Stimulated activated naive CD8-positive, alpha-beta T cell treated with anti-CD3 and anti-CD28 coated beads, Interleukin-15, amount 100 ng/mL, for 72 hours (primary cell): Measurements from ENCODE around the gene CYB561D1.

Experiments
- ATAC-seq: fragments of 150-1000 bp; cut with Tn5 transposase; 2 replicates; pipeline ENCODE4 v1.10.0; 2021; ENCODE audit warnings: mild to moderate bottlenecking, moderate library complexity
- DNase-seq, 2 donors: peaks; one replicate each; pipeline ENCODE4 v3.0.0; 2021 to 2022
- H3K27ac Mint-ChIP-seq, 2 donors: one replicate each; pipeline ENCODE4 v1.8.0; 2022; ENCODE audit warnings: mild to moderate bottlenecking in 2 of 2, mixed read lengths in 2 of 2, moderate library complexity in 2 of 2
- H3K27me3 Mint-ChIP-seq: one replicate; pipeline ENCODE4 v1.8.0; 2022; ENCODE audit warnings: mixed read lengths
- H3K4me1 Mint-ChIP-seq: one replicate; pipeline ENCODE4 v1.8.0; 2022; ENCODE audit warnings: mild to moderate bottlenecking, mixed read lengths
- H3K4me3 Mint-ChIP-seq, 2 donors: one replicate each; pipeline ENCODE4 v1.8.0; 2022; ENCODE audit warnings: mild to moderate bottlenecking in 2 of 2, mixed read lengths in 2 of 2, moderate library complexity in 1 of 2
- H3K9me3 Mint-ChIP-seq, 2 donors: one replicate each; pipeline ENCODE4 v1.8.0; 2022; ENCODE audit warnings: mixed read lengths in 2 of 2

CYB561D1 gene

DNA sequence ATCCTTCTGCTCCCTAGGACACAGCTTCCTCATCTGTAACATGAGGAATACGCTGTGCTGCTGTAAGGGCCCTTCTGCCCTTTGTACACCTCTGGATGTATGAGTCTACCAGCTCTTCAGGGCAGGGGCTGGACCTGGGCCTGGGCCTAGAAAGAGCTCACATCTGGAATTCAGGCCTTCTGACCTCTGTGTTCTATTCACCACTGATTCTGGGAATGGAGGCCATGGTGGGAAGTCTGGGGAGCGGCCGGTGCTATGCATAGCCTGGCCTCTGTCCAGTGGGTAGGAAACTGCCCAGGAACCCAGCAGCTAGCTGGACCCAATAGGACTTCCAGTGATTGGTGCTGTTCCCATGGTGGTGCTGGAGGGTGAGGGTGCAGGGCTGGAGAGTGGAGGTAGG lies 34.8 kb downstream of the CYB561D1 start:
- Mint-ChIP-seq H3K27ac (no peak overlapping the region), H3K4me3 (no peak overlapping the region), H3K27me3 (no peaks in the 10 kb centered on the region), H3K4me1 (peaks cover 30% of the 10 kb centered on the region), H3K9me3 (no peaks in the 10 kb centered on the region)
- DNase-seq (no peak), ATAC-seq (no peak)

DNA sequence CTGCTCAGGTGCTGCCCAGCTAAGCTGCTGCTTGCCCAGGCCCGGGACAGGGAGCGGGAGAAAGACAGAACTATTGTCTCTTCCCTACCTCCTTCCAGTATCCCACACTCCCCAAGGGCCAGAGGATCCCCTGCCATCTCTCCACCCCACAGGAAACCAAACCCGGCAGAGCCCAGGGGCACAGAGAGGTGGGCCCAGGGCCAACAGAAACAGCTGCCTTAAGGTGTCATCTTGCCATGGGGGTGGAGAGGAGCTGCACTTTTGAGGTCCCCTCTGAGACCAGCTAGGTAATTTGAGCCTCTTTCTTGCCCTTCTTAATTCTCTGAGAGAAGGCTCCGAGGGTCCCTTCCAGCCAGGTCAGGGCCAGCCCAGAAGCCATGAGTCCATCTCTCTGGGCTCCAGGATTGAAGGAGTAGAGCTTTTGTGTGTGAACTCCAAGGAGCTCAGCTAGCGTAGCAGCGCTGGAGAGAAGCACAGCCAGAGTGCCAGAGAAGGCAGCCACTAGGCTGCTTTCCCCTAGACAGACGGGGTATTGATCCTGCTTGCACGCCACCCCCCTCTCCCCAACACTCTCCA lies 36.1 kb downstream of the CYB561D1 start:
- Mint-ChIP-seq H3K27me3 (no peaks in the 10 kb centered on the region), H3K27ac (no peak overlapping the region), H3K9me3 (no peaks in the 10 kb centered on the region), H3K4me3 (no peak overlapping the region), H3K4me1 (peaks cover 30% of the 10 kb centered on the region)
- ATAC-seq (no peak), DNase-seq (no peak)

DNA sequence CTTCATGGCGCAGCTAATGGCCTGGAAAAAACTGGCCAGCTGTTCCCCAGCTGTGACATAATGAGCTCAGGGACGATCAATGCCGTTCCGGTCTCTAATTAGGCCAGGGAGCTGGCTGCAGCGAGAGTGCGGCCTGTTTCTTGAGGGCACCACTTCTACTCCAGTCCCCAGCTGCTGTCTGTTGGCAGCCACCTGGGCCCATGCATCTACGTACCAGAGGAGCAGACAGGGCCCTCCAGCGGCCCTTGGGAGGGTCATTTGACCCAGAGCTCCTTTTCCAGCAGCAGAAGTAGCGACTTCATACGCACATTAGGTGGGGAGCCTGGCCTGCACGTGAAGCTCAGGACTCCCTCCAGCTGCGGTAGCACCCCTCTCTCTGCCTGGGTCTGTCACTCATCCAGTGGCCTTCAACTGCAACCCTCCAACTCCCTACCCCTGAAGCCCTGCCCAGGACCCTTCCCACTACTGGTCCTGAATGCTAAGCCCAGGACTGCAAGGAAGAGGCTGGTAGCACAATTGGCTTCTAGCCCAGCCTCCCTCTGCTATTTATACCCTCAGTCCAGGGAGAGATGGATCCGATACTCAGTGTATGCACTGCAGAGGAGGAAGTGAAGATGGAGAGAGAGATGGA lies 36.7 kb downstream of the CYB561D1 start:
- Mint-ChIP-seq H3K9me3 (no peaks in the 10 kb centered on the region), H3K27ac (peak overlapping the region; percentile 51 to 87)
- no peak for ATAC-seq

DNA sequence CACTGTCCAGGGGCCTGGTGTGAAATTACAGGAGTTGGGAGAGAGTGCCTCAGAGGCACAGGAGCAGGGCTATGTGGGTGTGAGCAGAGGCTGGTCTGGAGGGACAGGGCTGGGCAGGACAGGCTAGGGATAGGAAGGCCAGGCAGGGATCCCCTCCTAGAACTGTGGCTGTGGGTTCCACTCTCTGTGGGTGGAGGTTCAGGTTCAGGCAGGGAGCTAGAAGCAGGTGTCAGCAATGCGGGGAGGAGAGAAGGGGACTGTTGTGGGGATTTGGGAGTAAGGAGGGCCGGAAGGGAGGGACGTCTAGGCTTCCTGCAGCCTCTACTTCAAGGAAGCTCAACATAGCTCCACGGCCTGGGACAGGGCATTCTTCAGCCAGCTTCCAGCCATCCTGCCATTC lies 37.5 kb downstream of the CYB561D1 start:
- DNase-seq = no peak
- no peaks in the 10 kb centered on the region for H3K9me3 Mint-ChIP-seq
- no peak for ATAC-seq
- H3K4me1 Mint-ChIP-seq = peaks cover 30% of the 10 kb centered on the region
- H3K27ac Mint-ChIP-seq = peak overlapping the region; percentile 51 to 87
- peak overlapping the region; percentile 2 to 31 for H3K4me3 Mint-ChIP-seq
- H3K27me3 Mint-ChIP-seq = no peaks in the 10 kb centered on the region

More for the DNA sequence above, 36.7 kb downstream of the CYB561D1 start:
- Mint-ChIP-seq H3K4me3 (peak overlapping the region in 1 of 2 donors; percentile 31), H3K27me3 (no peaks in the 10 kb centered on the region), H3K4me1 (peaks cover 30% of the 10 kb centered on the region)
- no peak for DNase-seq

DNA sequence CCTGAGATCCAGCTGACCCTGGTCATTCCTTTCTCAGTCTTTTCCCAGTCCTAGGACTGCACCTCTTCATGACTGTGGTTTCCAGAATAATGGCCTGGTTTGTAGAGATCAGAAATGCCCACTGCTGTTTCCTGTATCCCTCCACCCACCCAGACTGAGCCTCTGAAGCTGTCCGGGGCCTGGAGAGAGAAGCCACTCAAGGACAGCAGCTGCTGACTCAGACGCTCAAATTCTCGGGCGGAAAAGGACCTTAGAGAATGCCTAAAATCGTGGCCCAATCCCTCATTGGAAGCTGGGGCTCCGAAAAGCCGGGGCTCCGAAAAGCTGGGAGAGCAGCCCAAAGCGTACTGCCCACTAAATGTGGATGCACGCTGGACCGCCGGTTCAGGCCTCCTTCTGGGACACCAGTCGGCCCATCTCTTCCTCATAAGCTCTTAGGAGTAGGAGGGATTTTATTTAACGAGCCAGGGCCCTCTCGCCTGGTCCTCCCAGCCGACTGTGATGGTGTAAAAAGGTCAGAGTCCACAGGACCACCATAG lies 38.0 kb downstream of the CYB561D1 start:
- peak overlapping the region in 1 of 2 donors; percentile 76 for H3K27ac Mint-ChIP-seq
- H3K4me3 Mint-ChIP-seq = peak overlapping the region; percentile 73 to 77
- H3K9me3 Mint-ChIP-seq = no peaks in the 10 kb centered on the region
- peaks cover 30% of the 10 kb centered on the region for H3K4me1 Mint-ChIP-seq
- ATAC-seq = no peak
- DNase-seq = no peak
- H3K27me3 Mint-ChIP-seq = no peaks in the 10 kb centered on the region

DNA sequence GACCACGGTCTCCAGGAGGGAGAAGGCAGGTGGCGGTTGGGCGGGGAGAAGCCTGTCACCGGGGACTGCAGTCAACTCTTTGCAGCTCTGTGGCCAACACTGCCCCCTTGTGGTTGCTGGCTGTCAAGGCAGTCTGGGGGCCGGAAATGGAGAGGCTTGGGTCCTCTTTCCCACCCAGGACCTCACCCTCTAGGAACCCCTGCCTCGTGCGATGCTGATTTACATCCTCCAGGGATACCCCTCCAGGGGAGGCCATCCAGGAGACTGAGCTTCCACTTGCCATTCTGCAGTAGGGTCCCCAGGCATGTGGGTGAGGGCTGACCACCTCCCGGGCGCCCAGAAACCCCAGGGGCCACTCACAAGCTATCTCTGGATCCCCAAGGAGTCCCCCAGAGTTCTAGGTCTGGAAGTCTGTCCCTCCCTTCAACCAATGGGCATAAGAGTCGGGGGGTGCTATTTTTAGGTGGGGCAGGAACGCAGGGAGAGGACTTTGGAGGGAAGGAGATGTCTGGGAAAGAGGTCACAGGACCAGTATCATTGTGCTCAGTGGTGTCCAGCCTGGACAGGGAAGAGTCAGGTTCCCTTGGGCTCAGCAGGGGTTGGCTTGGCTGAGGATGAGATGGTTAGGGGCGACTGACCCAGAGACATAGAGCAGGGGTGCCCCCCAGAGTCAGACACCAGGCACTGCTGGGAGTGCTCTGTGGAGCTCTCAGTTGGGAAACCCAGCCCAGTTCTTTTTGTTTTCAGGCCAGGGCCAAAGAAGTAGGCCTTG lies 38.7 kb downstream of the CYB561D1 start:
- Mint-ChIP-seq H3K27ac (peak overlapping the region; percentile 76 to 93), H3K4me3 (peak overlapping the region; percentile 73 to 77), H3K27me3 (no peaks in the 10 kb centered on the region), H3K4me1 (peaks cover 30% of the 10 kb centered on the region), H3K9me3 (no peaks in the 10 kb centered on the region)
- DNase-seq = peak; percentile 91 to 92
- ATAC-seq = peak; percentile 94

DNA sequence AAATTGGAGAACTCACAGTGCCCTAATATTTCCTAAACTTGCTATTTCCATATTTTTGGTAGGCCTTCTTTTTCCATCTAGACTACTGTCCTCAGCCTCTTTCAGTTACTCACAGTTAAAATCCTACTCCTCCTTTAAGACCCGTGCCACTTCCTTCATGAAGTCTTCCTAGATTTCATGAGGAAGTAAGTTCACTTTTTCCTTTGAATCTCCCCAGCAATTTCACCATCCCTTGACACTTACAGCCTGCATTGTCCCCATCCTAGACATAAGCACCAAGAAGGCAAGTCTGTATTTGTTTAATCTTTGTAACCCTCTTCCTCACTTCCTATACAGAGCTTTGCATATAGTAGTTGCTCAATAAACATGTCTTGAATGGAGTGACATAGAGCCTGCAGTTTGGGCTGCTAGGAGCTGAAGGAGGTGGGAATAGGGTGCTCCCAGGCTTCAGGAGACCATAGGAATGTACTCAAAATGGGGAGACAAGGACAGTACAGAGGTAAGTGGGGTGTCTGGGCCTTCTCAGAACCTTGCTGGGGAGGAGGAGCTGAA lies 40.5 kb downstream of the CYB561D1 start:
- no peak for ATAC-seq
- Mint-ChIP-seq H3K4me3 (no peak overlapping the region), H3K4me1 (peaks cover 30% of the 10 kb centered on the region), H3K27me3 (no peaks in the 10 kb centered on the region), H3K9me3 (no peaks in the 10 kb centered on the region), H3K27ac (no peak overlapping the region)
- no peak for DNase-seq

DNA sequence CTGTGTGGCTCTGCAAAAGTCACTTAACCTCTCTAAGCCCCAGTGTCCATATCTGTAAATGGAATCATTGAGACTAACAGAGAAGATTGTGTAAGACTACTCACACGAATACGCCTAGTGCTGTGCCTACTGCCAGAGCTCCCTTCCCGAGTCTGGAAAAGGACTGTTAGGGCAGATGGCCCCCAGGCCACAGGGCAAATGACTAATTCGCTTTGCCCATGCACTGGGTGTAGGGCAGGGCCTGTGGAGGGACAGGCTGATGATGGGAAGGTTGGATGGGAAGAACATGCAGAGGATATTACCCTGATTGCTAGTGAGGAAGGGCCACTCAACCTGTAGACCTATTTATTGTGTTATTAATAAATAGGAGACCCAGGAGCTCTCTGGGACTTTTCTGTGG lies 41.6 kb downstream of the CYB561D1 start:
- Mint-ChIP-seq H3K27me3 (no peaks in the 10 kb centered on the region), H3K4me3 (no peak overlapping the region), H3K27ac (no peak overlapping the region), H3K9me3 (no peaks in the 10 kb centered on the region), H3K4me1 (peaks cover 25% of the 10 kb centered on the region)
- no peak for DNase-seq
- ATAC-seq = no peak

DNA sequence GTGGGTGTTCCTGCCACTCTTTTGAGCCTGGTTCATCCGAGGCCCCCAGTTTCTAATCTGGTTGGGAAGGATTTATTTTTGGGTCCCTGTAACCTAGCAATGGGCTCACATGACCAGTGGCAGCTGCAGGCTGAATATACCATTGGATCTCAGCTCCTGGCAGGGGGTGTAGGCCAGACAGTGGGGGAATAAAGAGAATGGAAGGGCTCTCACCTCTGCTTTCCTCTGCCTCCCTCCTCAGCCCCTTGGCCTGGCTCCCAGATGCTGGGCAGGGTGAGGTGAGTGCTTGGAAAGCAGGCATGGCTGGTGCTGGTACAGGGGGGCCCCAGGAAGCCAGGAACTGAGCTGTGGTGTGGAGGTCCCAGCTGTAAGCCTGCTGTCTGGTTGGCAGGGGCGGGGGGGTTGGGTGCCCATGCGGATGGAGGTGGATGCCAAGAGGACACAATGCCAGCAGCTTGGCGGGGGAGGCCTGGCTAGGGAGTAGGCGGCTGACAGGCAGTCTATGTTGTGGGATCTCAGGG lies 42.1 kb downstream of the CYB561D1 start:
- no peak for DNase-seq
- no peak overlapping the region for H3K4me3 Mint-ChIP-seq

DNA sequence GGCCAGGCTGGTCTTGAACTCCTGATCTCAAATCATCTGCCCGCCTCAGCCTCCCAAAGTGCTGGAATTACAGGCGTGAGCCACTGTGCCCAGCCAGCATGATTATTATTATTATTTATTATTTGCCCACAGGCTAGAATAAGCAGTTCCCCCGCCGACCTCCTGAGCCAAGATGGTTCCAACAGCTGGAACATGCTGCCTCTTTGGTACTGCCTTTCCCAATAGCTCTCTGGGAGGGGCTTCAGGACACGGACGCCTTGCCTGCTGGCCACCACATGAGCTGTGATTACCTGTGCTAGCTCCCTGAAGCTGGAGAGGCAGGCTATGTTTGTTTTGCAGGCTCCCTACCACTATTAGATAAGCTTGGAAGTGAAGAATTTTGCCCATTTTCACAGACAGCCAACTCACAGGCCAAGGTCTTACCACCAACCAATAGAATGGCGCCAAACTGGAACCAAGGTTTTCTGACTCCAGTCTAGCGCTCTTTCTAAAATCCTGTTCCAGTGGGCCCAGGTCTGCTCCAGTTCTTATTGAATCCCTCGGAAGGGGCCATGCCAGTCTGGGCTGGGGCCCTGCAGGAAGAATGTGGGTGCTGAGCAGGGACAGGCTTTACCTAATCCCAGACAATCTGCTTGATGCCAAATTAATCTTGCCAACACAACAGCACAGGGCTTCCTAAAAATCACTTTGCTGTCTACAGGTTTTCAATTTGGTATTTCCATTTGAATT lies 43.7 kb downstream of the CYB561D1 start:
- DNase-seq = no peak
- Mint-ChIP-seq H3K27me3 (no peaks in the 10 kb centered on the region), H3K4me1 (peaks cover 4% of the 10 kb centered on the region), H3K9me3 (no peaks in the 10 kb centered on the region), H3K4me3 (no peak overlapping the region), H3K27ac (no peak overlapping the region)
- no peak for ATAC-seq

More for the DNA sequence above, 42.1 kb downstream of the CYB561D1 start:
- ATAC-seq = no peak
- Mint-ChIP-seq H3K27ac (peak overlapping the region in 1 of 2 donors; percentile 64), H3K27me3 (no peaks in the 10 kb centered on the region), H3K4me1 (peaks cover 19% of the 10 kb centered on the region), H3K9me3 (no peaks in the 10 kb centered on the region)

DNA sequence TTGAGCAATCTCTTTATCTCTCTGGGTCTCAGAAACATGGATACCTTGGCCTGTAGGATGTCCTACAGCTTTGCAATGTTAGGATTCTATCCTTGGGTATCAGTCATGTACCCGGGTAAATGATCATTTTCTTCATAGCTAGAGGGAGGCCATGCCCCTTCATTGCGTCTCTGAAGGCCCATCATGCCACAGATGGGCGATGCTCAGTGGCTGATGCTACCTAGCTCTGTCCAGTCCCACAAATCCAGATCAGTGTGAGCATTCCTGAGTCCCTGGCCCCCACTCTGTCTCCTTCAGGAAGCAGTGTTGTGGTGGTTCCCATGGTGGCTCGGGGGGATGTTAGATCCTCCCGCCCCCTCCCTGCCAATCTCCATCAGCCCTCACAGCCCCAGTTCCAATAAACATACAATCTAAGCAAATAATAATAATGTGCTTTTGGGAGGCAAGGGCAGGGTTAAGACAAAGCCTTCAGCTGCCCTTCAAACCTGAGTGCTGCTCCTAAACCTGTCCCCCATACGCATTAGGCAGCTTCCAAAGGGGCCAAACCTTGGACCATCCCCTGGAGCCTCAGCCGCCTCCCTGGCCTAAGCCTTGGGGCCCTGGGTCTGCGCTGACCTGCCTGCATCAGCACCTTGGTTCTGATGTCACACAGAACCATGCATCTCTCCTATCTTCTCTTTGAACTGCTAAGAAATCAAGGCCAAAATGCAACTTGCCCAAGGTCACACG lies 45.1 kb downstream of the CYB561D1 start:
- ATAC-seq (no peak), DNase-seq (no peak)
- no peaks in the 10 kb centered on the region for H3K4me1 Mint-ChIP-seq
- H3K27ac Mint-ChIP-seq = peak overlapping the region in 1 of 2 donors; percentile 36
- H3K27me3 Mint-ChIP-seq = no peaks in the 10 kb centered on the region
- H3K4me3 Mint-ChIP-seq = no peak overlapping the region
- no peaks in the 10 kb centered on the region for H3K9me3 Mint-ChIP-seq

DNA sequence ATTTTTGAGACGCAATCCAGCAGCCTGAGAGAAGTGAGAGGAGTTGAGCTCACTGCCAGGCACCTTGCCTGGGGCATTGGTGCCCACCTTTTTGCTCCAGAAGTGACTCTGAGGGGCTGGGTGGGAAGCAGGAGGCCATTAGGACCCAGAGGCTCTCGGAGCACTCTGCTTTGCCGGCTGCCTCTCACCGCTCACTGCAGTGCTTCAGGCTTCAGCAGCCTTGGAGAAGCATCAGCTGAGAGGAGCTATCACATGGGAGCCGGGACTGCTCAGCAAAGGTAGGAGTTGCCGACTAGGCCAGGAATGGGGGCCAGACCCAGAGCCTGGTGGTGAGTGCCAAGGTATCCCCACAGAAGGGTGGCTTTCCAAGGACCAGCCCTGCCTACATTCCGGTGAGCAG lies 45.8 kb downstream of the CYB561D1 start, which contains the start of gene GPR61:
Gene GPR61 (plus strand): TSS at position 197 of the 400 bp plus-strand sequence. CDS start 3,151 bp downstream, outside the sequence.
- ATAC-seq = no peak
- H3K27me3 Mint-ChIP-seq = no peaks in the 10 kb centered on the region

DNA sequence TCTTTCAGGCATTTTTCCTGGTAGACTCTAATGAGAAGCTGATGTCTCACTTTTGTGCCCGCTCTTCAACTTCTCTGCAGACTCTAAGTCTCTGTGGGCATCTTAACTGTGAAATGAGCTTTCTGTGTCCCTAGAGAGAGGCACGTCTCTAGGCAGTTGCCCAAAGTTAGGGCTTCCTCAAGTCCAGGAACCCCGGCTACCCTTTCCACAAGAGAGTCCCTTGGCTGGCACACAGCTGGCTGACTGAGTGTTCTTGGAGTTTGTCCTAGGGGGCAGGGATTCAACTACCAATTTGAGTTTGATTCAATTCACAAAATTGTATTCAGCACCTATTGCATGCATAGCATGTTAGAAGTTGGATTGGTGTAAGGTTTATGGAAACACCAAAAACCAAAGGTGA lies 47.2 kb downstream of the CYB561D1 start:
- Mint-ChIP-seq H3K9me3 (no peaks in the 10 kb centered on the region), H3K4me3 (no peak overlapping the region), H3K27ac (no peak overlapping the region), H3K27me3 (no peaks in the 10 kb centered on the region), H3K4me1 (peaks cover 3% of the 10 kb centered on the region)
- ATAC-seq (no peak), DNase-seq (no peak)

More for the DNA sequence above, 45.8 kb downstream of the CYB561D1 start, which contains the start of gene GPR61:
- Mint-ChIP-seq H3K9me3 (no peaks in the 10 kb centered on the region), H3K4me3 (no peak within 1 kb of the TSS), H3K4me1 (no peaks in the 10 kb centered on the region), H3K27ac (peak within 1 kb of the TSS in 1 of 2 donors; percentile 36)
- DNase-seq = no peak

DNA sequence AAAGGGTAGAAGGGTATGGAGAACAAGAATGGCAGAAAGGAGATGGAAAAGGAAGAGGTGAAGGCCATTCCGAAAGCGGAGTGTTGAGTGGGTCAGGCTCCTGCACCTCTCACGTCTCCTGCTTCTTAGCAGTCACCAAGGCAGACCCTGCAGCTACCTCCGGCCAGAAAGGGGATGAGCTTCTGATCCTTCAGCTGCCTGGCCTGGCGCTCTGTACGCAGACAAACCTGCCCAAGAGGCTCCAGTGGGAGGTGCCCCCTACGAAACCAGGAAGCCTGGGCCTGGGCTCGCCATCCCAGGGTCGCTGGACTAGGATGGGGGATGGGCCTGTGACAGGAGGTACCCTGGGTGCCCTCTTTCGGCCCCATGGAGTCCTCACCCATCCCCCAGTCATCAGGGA lies 48.8 kb downstream of the CYB561D1 start:
- Mint-ChIP-seq H3K4me3 (no peak overlapping the region), H3K4me1 (peaks cover 14% of the 10 kb centered on the region), H3K27me3 (no peaks in the 10 kb centered on the region), H3K9me3 (no peaks in the 10 kb centered on the region), H3K27ac (no peak overlapping the region)
- ATAC-seq = no peak
- DNase-seq = no peak
